Bronchial epithelial cell (primary cell): ENCODE results near the gene LSP1. TPM values are rescaled to one million over a fixed set of nuclear protein-coding genes. Genes with fewer than 3 reads are reported as not detected.
A peak's percentile ranks its signal among the peaks of the same experiment; 100 is the strongest.

Experiments
- DNase-seq: peaks from one replicate; pipeline ENCODE4 v3.0.0-alpha.2; 2010; ENCODE audit warnings: low read depth
- FAIRE-seq: peaks from 2 replicates; lab custom pipeline; 2011; peaks lifted over from hg19 to GRCh38; lab: Jason Lieb, UNC
- H3K27me3 ChIP-seq: 2 replicates; pipeline ENCODE4 v1.5.1; 2011; ENCODE audit warnings: low read length; ENCODE audit not compliant: control insufficient read depth, insufficient read depth
- H3K36me3 ChIP-seq: 2 replicates; pipeline ENCODE4 v1.5.1; 2011; ENCODE audit warnings: low read length; ENCODE audit not compliant: control insufficient read depth, insufficient read depth
- H3K4me3 ChIP-seq: 2 replicates; pipeline ENCODE4 v1.5.1; 2011; ENCODE audit warnings: mild to moderate bottlenecking, low read depth, low read length, control low read depth
- total RNA-seq: library from RNA; depleted of rRNA; stranded (reverse); fragments of >200 nt; gene quantifications from 2 replicates; pipeline ENCODE4 v1.2.1, GENCODE V29; 2014
- TF ChIP-seq, protein P1 (sequence below): IDR thresholded peaks from 2 replicates; pipeline ENCODE4 v1.5.1; 2011; ENCODE audit warnings: mild to moderate bottlenecking, moderate library complexity, low read length, control low read depth, inconsistent platforms; ENCODE audit not compliant: insufficient read depth, severe bottlenecking

The LSP1 gene
- total RNA-seq, 1 donor from 2014 or later = 0.26 TPM

DNA sequence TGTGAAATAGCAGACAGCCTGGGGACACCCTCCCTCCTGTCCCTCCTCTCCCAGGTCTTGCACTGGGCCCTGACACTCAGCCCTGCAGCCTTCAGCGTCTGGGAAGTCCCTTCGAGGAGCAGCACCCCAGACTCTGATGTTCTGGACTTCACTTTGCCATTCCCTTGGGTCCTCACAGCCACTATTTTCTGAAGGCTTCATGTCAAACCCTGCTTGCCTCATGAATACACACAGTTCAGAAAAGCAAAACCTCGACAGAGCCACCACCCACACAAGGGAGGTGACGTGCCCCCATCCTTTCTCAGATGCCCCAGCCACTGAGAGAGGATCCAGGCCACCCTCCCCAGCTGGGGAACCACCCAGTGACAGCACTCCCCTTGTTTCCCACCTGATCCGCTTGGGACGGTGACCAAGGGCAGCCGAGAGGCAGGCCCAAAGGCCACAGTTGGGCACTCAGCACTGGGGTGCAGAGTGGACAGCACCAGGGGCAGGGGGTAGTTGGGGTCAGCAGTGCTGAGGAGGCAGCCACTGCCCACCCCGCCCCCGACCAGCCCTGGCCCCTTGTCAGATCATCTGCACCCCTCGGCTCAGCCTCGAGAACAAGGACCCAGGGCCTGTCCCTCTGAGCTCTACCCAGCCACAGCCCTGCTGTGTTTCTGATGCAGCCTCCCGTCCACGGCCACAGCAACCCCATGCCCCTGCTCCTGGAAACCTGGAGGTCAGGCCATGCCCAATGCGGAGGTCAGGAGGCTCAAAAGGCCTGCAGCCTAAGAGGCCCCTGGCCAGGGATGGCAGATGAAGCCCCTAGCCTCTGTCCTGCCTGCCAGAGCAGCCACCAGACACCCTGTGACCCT lies 63.5 kb downstream of the LSP1 start:
- no peaks in the 10 kb centered on the region for H3K27me3 ChIP-seq
- H3K4me3 ChIP-seq = no peak overlapping the region
- TF ChIP-seq, protein P1, sequence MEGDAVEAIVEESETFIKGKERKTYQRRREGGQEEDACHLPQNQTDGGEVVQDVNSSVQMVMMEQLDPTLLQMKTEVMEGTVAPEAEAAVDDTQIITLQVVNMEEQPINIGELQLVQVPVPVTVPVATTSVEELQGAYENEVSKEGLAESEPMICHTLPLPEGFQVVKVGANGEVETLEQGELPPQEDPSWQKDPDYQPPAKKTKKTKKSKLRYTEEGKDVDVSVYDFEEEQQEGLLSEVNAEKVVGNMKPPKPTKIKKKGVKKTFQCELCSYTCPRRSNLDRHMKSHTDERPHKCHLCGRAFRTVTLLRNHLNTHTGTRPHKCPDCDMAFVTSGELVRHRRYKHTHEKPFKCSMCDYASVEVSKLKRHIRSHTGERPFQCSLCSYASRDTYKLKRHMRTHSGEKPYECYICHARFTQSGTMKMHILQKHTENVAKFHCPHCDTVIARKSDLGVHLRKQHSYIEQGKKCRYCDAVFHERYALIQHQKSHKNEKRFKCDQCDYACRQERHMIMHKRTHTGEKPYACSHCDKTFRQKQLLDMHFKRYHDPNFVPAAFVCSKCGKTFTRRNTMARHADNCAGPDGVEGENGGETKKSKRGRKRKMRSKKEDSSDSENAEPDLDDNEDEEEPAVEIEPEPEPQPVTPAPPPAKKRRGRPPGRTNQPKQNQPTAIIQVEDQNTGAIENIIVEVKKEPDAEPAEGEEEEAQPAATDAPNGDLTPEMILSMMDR = no peak
- H3K36me3 ChIP-seq = no peaks in the 10 kb centered on the region
- FAIRE-seq (peak; percentile 72), DNase-seq (no peak)

DNA sequence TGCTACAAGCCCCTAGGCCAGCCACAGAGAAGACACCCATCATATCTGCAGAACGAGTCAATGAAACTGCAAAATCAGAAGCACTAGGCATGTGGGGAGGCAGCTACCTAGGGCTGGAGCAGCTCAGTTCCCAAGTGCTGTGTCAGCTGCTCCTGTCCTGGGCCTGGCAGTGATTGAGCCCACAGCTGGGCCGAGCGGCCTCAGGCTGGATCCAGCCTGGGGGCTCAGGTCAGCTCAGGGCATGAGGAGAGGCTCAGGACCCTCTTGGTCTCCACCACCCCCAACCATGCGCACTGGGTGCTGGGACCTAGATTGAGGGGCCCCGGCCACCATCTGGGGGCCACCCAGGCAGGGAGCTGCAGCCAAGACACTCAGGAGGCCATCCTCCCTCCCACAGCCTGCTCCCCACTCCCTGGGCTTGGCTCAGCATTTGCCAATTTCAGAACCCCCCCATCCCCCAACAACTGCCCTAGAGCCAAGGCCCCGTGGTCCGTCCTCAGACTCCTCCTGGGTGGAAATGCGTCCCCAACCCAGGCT lies 64.2 kb downstream of the LSP1 start:
- FAIRE-seq (no peak), DNase-seq (no peak)
- Histone ChIP-seq H3K4me3 (no peak overlapping the region), H3K36me3 (no peaks in the 10 kb centered on the region), H3K27me3 (no peaks in the 10 kb centered on the region)
- TF ChIP-seq, protein P1 = no peak

DNA sequence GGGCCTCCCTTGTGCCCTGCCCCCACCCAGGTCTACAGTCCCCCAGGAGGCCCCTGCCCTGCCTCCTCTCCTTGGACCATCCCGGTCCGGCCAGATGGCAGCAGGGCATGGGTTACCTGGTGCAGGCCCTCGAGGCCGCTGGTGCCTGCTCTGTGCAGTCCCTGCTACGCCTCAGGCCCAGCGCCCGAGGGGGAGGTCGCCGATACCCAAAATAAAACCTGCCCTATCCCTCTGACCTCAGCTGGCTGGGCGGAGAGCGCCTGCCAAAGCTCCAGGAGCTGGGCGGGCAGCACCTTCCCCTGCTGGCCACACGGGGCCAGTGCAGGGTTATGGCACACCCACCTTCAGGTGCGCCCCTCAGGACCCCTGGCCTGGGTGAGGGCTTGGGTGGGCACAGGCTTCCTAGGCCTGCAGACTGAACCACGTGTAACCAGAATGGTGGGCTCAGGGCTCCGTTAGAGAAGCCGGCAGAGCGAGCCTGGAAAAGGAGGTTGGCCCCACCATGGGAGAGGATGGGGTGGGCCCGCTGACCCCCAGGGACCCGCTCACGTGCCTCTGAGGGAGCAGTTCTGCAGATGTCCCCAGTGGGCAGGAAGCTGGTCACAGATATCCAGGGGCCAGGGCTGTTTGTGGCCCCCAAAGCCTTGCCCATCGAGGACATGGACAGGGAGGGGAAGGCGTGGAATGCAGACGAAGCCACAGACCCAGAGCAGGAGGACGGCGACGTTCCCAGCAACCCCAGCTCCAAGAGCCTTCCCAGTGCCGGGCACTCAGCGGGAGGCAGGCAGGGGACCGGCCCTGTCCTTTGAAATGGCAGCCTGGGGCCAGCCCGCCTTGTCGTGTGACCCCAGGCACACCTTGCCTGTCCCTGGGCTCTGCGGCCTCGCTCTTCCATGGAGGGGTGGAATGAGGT lies 64.9 kb downstream of the LSP1 start:
- TF ChIP-seq, protein P1 = peak; percentile 31
- FAIRE-seq (no peak), DNase-seq (no peak)

DNA sequence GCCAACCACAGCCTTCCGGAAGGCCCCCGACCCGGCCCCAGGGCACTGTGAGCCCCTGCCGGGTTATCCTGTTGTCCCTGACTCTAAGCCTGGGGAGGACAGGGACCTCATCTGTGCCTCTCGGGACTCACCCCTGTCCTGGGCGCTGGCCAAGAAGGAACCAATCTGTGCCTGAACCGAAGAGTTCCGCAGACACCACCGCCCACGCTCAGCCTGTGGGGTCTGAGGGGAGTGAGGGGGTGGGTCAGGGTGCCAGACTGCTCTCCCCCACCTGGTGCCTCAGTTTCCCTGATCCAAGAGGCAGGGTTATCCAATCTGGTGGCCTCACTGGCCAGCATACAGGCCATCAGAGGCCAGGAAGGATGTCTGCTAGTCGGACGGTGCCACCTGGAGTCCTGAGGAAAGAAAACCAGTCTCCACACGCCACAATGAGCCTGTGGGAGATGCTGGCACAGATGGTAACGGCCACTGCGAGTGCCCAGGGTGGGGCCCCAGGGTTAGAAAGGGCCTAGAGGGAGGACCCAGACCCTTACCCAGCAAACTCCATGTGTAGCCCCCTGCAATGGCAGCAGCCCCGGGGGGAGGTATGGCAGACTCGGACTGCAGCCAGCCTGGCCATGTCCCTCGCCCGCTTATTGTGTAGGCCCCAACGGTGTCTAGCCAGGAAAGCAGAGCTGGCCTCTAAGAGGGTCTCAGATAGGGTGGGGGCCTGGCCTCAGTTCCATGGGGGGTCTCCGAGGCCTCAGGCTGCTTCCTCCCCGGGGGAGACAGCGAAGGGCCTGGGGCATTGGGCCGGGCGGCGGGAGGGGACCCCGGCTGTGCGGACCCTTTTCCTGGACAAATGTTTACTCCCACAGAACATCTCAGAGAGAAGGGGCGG lies 65.8 kb downstream of the LSP1 start:
- no peaks in the 10 kb centered on the region for H3K36me3 ChIP-seq
- TF ChIP-seq, protein P1 = peak; percentile 18
- no peak for DNase-seq
- no peak overlapping the region for H3K4me3 ChIP-seq
- FAIRE-seq = no peak
- H3K27me3 ChIP-seq = no peaks in the 10 kb centered on the region

More for the DNA sequence above, 64.9 kb downstream of the LSP1 start:
- no peaks in the 10 kb centered on the region for H3K27me3 ChIP-seq
- H3K36me3 ChIP-seq = no peaks in the 10 kb centered on the region
- H3K4me3 ChIP-seq = no peak overlapping the region

DNA sequence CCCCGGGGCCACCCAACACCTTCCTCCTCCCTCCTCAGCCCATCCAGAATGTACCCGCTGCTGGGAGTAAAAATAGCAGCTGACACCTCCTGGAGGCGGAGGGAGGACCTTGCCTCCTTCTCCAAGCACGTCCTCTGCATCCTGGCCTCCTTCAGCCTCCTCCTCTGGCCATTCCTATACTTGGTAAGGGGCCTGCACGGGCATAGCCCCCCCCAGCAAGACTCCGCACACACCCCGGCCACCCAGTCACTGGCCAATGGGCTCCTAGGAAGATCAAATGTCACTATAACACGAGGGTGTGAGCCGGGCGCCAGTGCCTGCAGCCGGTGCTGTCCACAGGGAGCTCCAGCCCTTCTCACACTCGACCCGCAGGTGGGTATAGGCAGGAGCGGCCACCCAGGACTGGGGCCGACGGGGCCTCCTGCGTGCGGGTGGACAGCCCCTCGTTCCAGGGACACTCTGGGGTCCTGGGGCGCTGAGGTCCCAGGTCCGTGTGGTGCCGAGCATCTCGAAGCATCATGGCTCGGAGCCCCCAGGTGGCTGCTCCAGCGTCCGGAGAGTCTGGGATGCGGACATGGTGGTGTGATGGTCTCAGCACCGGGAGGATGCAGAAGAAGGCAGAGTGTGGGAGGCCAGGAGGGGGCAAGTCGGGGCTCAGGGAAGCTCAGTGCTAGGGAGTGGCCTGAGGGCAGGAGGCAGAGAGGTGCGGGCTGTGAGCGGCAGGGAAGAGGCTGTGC lies 66.7 kb downstream of the LSP1 start, which contains the start of gene TNNT3:
TNNT3 (plus strand) TSS at position 313 of the 737 bp plus-strand sequence. CDS start 3,172 bp downstream, outside the sequence.
- TF ChIP-seq, protein P1 = no peak
- H3K36me3 ChIP-seq = no peaks in the 10 kb centered on the region
- FAIRE-seq = no peak
- DNase-seq = no peak
- H3K4me3 ChIP-seq = no peak within 1 kb of the TSS
- H3K27me3 ChIP-seq = no peaks in the 10 kb centered on the region
